ENCODE measurements around the gene RPL13.
"Not testable (repeated sequence)": the region's sequence is repeated elsewhere in the genome, so short reads cannot be mapped to it uniquely, and the experiment has no call there.

Gene RPL13

DNA sequence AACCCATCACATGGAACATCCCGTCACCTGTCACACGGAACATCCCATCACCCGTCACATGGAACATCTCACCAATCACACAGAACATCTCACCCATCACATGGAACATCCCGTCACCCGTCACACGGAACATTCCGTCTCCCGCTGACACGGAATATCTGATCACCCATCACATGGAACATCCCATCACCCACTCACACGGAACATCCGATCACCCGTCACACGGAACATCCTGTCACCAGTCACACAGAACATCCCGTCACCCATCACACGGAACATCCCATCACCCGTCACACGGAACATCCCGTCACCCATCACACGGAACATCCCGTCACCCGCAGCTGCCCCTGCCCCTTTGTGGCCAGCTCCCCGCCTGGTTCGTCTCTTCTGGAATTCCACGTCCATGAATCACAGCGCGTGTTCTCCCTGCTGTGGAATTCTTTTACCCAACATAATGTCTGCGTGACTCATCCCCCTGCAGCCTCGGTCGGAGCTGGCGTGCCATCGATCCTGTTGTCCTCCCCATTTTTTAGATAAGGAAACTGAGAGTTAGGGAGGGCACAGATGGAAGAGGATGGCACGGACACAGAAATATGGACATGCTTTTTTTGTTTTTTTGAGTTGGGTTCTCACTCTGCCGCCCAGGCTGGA lies 20.7 kb downstream of the RPL13 start:
- no peak for DNase-seq

DNA sequence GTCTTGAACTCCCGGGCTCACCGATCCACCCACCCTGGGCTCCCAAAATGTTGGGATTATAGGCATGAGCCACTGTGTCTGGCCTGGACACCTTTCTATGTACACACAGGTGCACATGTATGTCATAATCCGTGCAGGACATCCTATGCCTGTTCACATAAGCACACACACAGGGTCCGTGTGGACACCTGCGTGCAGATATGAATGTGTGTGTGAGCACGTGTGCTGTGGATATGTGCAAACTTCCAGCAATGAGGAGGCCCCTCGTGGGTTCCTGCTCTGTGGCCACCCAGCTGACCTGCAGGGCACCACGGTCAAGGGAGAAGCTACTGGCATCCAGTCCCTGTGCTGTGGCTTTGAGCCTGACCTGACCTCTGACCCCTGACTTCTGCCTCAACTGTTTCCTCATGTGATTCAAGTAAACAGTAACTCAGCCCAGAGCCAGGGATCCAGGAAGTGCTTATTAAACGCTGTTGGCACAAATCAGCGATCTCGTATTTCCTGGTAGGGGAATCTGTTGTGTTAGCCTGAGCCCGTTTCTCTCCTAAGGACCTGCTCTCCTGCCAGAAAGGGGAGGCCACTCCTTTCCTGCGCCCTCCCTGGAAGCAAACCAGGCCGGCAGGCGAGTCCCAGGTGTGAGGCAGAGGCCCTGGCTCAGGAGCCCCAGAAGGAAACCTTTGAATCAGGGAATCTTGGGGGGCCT lies 21.5 kb downstream of the RPL13 start:
- DNase-seq, result no peak

DNA sequence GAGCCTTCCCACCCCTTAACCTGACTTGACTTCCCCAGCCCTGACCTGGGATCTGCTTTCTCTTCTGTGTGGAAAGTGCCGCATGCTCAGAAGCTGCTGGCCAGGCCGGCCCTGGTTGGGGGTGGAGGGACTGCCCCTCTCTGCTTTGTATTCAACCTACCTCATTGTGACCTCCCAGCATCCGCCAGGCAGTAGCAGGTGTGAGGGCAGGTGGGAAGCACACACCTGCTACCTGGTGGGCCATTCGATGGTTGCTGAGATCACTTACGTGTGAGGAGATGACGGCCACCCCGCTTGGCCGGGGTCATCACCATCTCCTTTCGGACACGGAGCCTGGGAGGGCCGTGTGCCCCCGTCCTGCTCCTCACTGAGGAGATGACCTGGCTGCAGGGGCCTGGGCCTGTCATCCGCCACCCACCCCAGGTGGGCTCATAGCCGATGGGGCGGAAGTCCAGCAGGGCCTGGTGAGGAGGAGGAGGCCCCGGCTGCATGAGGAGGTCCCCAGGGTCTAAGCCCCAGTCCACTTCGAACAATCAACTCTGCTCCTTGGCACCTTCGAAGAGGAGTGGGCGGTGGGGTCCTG lies 22.2 kb downstream of the RPL13 start:
- DNase-seq, result no peak

DNA sequence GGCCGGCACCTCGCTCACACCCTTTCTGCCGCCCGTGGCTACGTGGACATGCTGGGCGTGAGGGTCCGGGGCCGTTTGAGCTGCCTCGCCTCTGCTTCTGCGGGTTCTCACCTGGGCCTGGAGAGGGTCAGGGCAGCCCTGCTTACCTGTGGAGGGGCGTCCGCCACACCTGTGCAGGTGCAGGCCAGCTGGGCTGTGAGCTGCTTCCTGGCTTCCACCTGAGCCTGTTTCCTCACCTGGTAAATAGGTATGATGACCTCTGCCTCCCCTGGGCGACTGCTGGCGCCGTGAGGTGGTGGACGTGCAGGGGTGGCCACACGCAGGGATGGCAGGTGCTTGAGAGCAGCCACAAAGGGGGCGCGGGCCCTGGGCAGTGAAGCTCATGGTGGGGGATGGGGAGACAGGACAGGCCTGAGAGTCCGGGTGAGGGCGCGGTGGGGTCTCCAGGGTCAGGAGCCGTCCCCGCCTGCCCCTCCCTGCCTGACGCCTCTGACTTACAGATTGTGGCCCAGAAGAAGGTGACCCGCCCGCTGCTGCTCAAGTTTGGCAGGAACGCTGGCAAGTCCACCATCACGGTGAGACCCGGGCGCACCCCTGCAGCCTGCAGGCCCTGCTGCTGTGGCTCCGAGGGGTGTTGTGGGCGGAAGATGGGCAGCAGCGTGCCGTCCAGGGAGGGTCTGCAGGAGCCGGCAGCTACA lies 22.9 kb downstream of the RPL13 start:
- no peak for DNase-seq

DNA sequence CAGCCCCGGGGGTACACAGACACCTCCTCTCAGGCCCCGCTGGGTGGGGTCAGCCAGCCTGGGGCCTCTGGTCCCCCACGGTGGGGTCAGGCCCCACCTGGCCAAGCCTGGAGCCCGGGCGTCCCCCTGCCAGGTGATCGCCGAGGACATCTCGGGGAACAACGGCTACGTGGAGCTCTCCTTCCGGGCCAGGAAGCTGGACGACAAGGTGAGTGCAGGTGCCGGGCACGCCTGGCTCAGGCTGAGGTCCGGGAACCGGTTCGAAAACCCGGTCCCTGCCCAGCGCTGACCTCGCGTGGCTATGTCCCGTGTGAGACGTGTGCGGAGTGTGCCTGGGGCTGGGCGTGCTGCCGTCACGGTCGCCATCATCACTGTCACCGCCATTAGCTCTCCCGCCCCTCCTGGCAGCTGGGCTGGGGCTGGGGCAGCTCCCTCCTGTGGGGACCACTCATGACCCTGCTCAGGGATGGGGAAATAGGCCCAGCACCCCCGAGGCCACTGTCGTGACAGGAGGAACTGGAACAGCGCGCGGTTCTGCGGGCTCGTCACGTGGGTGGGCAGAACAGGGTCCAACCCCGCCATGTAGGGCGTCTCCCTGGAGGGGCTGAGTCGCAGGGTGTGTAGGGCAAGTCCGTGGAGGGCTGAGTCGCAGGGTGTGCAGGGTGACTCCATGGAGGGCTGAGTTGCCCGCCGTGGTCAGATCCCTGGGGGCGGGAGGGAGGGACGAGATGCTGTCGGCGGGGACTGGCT lies 23.6 kb downstream of the RPL13 start:
- DNase-seq, result no peak

DNA sequence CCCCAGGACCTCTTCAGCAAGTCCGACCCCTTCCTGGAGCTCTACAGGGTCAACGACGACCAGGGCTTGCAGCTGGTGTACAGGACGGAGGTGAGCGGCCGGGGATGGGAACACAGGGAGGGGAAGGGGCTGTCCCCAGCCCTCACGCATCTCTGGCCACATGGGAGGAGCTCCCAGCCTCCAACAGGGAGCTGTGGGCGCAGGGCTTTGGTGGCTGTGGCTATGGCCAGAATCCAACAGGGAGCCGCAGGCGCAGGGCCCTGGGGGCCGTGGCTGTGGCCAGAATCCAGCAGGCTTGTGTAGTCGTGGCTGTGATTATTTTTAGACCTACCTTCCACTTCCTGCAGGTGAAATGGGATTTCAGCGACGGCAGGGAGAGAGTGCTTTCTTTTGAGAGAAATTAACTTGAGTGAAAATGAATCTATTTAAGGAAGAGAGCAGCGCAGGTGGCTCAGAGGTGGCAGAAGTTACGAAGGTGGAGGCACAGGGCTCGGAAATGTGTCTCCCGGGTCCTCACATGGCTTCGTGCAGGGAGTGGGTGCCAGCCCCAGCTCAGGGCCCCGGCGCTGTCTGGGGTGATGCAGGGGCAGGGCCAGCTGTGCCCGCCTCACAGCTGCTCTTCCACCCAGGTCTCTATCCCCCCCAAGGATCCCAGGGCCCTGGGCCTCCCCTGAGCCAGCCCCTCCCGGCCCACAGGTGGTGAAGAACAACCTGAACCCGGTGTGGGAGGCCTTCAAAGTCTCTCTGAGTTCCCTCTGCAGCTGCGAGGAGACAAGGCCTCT lies 24.5 kb downstream of the RPL13 start:
- no peak for DNase-seq

DNA sequence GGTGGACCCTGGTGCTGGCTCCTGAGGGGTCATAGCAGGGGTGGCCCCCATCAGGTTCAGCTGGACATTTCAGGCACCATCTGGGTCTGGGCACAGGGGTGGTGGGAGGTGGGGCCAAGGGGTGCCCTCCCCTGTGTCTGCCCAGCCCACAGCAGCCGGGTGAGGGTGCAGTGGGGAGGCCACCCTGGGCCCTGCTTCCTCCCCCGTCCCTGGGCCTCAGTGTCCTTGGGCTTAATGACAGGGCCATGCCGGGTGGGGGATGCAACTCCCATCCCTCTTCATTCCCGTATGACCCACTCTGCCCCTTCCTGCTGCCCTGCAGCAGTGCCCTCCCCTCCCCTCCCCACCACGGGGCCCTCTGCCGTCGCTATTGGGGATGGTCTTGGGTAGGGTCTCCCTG lies 25.7 kb downstream of the RPL13 start:
- DNase-seq, result no peak

DNA sequence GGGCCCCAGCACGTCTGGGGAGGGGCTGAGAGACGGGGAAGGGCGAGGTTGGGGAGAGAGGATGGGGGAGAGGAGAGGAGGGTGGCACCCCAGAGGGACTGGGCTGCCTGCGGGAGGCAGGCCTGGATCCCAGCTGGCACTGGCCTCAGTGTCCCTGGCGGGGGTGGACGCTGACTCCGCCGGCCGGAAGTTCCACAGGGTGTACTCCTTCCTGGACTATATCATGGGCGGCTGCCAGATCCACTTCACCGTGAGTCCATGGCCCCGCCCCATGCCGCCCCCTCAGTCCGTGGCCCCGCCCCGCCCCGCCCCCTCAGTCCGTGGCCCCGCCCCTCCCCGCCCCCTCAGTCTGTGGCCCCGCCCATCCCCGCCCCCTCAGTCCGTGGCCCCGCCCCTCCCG lies 26.4 kb downstream of the RPL13 start:
- DNase-seq, result no peak

DNA sequence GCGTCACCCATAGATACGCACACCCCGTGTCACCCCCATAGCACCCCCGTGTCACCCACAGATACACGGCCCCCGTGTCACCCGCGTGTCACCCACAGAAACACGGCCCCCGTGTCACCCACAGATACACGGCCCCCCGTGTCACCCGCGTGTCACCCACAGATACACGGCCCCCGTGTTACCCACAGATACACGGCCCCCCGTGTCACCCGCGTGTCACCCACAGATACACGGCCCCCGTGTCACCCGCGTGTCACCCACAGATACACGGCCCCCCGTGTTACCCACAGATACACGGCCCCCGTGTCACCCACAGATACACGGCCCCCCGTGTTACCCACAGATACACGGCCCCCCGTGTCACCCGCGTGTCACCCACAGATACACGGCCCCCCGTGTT lies 27.2 kb downstream of the RPL13 start:
- not testable (repeated sequence) for DNase-seq

DNA sequence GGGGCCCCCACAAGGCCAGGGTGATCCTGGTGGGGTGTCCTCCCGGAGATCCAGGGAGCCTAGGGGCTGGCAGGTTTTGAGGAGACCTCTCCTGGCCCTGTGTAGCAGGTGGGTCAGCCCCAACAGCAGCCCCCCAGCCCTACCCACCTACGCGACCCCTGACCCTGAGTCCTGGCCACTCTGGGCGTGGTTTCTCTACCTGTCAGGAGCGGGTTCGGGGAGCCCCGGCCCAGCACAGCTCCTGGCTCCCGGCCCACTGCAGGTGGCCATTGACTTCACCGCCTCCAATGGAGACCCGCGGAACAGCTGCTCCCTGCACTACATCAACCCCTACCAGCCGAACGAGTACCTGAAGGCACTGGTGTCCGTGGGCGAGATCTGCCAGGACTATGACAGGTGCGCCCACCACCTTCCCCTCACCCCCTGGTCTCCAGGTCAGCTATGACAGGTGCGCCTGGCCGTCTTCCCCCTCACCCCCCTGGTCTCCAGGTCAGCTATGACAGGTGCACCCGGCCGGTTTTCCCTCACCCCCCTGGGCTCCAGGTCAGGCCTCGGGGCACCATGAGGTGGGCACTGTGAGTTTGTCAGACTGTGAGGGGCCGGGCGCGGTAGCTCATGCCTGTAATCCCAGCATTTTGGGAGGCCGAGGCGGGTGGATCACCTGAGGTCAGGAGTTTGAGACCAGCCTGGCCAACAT lies 28.1 kb downstream of the RPL13 start:
- no peak for DNase-seq

DNA sequence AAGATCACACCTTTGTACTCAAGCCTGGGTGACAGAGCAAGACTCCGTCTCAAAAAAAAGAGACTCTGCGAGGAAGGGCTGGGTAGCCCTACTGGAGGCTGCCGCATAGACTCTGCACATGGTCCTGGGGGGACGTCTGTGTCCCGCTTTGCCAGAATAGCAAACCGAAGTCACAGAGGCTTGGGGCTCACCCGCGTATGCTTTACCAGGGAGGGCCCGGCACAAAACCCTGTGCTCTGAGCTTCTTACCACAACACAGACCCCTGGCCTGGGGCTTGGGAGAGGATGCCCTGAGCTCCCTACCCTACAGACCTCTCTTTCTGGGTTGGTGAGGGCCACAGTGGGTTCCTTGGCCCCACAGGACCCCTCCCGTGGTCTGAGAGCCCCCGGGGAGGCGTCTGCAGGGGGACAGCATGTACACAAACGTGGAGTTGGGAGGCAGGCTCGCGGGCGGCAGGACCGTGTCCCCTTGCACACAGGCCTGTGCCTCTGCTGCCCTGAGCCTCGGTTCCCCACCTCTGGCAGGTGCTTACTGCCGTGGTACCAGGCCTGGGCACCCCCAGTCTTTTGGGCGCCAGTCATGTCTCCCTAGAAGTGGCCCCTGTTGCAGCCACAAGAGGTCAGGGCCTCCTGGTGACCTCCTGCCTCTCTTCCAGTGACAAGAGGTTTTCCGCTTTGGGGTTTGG lies 28.9 kb downstream of the RPL13 start:
- no peak for DNase-seq

DNA sequence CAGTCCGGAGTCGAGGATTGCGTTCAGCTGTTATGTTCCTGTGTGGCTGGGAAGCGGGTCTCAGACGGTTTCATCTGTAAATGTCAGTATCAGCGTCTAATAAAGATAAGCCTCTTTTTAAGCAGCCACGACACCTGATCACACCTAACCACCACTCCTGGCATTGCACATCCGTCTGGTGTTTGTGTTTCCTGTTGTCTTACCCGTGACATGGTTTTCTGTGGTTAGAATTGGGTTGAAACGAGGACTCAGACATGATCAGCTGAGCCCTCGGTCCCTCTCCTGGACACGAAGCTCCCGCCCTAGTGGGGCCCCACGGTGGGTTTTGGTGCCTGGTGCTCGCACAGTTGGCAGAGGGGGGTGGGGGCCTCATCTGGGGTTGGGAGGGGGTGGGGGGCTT lies 33.4 kb downstream of the RPL13 start:
- DNase-seq, result no peak

DNA sequence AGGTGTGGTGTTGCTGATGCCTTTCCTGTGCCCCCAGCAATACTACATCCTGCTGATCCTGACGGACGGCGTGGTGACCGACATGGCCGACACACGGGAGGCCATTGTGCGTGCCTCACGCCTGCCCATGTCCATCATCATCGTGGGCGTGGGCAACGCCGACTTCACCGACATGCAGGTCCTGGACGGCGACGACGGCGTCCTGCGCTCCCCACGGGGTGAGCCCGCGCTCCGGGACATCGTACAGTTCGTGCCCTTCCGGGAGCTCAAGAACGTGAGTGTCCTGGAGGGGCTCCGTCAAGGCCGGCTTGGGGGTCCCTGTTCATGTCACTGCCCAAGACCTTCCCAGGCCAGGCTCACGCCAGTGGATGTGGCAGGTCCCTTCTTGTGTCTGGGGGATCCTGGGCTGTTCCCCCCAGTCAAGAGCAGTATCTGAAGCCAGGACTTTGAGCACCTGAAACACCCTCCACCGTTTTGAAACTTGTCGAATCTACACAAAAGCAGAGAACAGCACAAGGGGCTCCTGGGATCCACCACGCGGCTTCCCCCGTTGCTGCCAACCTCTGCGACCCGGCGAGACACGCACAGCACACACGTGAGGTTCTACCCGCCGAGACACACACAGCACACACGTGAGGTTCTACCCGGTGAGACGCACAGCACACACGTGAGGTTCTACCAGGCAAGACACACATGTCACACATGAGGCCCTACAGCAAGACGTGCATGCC lies 35.0 kb downstream of the RPL13 start:
- DNase-seq, result no peak

DNA sequence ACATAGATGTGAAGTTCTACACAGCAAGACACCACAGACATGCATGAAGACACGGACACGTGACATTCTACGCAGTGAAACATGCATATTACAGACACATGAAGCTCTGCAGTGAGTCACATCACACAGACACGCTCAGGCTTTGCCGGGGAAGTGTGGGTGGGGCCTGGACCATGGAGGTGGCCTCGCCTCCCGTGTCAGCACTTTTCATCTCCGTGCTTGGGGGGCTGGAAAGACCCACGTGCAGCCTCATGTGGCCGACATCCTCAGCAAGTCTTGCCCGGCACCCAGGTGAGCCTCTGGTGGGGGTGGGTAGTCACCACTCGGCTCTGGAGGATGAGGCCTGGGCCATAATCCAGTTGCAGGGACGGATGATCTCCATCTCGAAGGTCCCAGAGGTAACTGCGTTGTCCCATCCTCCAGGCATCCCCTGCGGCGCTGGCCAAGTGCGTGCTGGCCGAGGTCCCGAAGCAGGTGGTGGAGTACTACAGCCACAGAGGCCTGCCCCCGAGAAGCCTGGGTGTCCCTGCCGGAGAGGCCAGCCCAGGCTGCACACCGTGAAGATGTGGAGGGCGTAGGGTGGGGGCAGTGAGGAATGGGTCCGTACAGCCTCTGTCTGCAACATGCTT lies 35.7 kb downstream of the RPL13 start:
- no peak for DNase-seq

DNA sequence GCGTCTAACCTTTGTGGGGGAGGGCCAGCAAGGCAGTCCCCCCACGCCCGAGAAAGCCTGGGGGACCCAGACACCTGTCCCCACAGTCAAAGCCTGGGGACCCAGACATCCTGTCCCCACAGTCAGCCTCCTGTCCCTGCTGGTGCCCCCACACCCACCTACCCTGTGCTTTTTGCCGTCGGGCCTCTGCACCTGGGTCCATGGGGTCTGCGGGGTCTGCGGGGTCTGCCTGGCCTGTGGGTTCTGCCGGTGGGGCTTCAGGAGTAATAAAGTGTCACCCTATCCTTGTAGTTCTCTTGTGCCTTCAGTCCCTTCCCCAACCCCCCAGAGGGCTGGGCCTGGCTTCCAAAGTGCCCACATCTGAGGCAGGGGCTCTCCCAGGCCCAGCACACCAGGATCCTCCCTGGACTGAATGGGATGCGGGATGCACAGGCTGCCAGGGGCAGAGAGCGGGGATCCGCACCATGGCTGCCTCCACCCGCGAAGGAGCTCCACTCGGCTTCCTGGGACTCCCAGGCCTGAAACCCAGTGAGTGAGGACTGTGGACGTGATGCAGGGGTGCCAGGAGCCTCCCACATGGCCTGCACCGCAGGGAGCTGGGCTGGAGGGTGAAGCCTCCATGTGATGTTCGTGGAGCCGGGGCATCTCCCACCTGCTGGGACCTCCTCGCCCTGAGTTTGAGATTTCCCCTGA lies 36.6 kb downstream of the RPL13 start:
- no peak for DNase-seq

DNA sequence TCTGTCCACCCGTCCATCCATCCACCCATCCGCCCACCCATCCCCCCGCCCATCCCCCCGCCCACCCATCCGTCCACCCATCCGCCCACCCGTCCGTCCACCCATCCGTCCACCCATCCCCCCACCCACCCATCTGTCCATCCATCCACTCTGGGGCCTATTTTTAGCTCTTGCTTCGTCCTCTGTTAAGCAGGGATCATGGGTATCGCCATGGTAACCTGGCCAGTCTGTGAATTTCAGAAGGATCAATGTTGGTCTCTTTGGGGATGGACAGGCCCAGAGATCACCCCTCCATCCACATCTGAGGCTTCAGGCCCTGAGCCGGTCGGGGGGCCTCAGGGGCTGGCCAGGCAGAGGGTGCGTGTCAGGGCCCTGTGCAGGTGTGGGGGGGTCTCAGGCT lies 37.7 kb downstream of the RPL13 start:
- no peak for DNase-seq

DNA sequence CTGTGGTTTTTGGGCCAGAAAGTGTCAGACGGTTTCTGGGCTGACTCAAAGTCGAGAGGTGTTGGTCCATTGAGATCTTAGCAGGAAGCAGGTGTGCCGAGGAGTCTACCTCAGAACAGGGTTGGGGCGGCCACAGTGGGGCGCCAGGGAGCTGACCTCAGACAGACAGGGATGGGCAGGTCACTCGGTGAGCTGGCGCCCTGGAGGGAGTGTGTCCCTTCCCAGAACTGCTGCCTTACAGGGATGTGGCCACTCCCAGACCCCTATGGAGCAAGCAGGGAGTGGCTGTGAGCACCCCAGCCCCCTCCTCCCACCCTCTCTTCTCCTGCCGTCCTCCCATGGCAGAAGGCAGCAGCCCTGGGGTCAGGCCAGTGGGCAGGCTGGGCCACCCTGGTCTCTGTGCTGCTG lies 39.0 kb downstream of the RPL13 start:
- DNase-seq, result no peak

DNA sequence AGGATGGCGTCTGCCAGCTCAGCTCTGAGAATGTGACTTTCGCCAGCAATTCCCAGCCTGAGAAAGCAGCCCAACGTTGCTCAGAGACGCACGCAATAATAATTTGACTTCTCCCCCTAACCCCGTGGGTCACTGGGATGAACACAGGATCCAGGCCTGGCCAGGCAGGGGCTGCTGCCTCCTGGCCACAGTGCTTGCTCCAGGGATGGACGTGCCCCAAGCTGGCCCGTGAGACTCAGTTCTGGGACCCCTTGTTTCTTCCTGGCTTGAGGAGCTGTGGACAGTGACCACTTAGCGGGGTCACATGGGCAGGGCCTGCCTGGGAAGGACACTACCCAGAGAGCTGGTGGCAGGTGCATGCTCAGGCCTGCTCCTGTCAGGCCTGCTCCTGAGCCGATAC lies 39.4 kb downstream of the RPL13 start:
- no peak for DNase-seq

DNA sequence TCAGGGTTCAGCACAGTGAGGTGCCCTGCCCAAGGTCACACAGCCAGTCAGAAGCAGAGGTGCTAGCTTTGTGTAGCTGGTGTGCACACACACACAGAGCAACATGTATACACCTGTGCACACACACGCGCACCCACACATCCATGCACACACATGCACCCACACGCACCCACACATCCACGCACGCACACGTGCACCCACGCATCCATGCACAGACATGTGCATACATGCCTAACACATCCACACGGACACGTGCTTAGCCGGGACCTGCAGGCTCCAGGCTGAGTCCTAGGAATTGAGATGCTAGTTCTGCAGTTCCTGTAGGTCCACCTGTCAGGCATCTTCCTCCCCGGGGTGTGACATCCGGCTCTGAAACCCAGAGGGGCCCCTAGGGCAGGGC lies 39.9 kb downstream of the RPL13 start:
- no peak for DNase-seq

Data from activated CD4-positive, alpha-beta T cell treated with anti-CD3 and anti-CD28 coated beads for 1 hour (primary cell).